Eye (tissue), 1 donor: Measurements from ENCODE around the gene ELOVL1.

Experiments
- DNase-seq: peaks from one replicate; pipeline ENCODE4 v3.0.0-alpha.2; 2015

Gene ELOVL1

DNA sequence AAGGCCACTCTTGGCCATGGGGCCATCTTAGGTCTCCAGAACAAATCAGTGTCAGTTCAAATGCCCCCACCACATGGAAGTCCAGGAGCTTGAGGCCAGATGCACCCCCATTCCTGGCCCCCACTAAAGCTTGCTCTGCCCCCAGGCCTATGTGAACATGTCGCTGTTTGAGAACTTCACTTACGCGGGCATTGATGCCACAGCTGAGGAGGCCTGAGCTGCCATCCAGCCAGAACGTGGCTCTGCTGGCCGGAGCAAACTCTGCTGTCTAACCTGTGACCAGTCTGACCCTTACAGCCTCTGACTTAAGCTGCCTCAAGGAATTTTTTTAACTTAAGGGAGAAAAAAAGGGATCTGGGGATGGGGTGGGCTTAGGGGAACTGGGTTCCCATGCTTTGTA is 45.3 kb downstream of the ELOVL1 start:
- no peak for DNase-seq

DNA sequence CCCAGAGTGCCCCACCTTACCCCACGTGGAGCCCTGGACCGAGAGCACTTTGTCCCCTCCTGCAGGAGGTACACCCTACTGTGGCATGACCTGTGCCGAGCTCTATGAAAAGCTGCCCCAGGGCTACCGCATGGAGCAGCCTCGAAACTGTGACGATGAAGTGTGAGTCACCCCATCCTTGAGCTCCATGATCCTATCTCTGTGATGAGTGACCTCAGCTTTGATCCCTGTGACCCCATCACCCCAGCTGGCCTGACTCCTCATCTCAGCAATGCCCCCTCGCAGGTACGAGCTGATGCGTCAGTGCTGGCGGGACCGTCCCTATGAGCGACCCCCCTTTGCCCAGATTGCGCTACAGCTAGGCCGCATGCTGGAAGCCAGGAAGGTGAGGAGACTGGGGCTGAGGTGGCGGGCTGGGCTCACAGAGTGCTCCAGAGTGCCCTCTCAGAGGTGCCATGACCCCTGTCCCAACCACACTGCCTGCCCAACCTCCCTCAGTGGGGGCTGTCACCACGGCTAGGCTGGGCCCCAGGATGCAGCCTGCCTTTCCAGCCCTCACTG is 46.4 kb downstream of the ELOVL1 start:
- no peak for DNase-seq

DNA sequence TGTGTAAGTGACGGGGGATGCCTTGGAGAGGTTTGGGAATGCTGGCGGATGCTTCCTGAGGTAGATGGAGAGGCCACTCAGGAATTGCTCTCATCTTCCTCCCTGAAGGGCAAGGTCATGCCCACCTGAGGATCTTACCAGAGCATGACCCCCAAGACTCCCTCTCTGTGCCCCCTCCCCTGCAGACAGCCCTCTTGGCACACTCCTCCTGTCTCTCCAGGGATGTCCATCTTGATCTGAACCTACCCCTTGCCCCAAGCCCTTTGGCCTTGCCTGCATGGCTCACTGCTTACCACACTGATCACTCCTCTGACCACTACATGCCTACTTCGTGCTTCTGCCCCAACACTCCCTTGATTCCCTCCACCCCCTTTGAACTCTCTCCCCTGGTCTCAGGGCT is 48.0 kb downstream of the ELOVL1 start:
- DNase-seq: no peak

DNA sequence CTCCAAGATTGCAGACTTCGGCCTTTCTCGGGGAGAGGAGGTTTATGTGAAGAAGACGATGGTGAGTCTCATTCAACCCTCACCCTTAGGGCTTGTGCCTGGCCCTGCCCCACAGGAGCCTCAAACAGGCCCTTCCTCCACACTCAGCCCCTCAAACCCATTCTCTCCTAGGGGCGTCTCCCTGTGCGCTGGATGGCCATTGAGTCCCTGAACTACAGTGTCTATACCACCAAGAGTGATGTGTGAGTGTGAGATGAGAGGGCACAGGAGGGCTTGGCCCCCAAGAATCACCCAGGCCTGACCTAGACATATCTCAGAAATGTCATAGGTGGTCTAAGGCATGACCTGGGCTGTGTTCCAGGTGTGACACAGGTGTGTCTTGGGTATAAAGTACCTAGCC is 48.5 kb downstream of the ELOVL1 start:
- DNase-seq: no peak

- no peak for DNase-seq
Observed at GRCh38 chr1:43318831-43319230, 49.0 kb downstream of the ELOVL1 start.

- DNase-seq: peak; percentile 27
Observed at GRCh38 chr1:43317817-43318471, 49.9 kb downstream of the ELOVL1 start.

DNA sequence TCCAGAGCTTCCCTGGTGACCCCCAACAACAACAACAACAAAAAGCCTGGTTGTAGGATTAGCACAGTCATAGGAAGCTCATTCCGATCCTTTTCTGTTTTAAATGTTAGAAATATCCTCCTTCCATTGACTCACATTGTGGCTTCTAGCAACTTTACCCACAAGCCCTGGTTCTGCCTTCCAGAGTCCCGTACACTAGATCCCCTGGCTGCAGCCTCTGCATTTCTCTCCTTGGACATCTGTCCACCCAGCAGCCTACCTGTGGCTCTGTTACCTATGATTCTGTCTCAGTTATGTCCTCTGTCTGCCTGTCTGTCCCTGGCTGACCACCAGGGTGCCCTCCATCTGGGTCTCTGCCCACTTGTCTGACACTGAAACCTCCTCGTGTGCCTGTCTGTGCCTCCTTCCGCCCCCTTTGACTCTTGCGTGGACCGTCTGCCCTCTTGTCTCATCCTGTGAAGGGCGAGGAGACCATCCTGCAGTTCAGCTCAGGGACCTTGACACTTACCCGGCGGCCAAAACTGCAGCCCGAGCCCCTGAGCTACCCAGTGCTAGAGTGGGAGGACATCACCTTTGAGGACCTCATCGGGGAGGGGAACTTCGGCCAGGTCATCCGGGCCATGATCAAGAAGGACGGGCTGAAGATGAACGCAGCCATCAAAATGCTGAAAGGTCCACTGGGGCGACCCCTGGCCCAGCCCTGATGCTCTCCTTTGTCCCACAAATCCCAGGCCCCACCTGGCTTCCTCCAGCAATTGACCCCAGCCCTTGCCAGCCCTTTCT is 50.9 kb downstream of the ELOVL1 start:
- no peak for DNase-seq

GRCh38 chr1:43315963-43316737 is 51.7 kb downstream of the ELOVL1 start:
- no peak for DNase-seq

GRCh38 chr1:43315481-43315880 is 52.3 kb downstream of the ELOVL1 start:
- no peak for DNase-seq

DNA sequence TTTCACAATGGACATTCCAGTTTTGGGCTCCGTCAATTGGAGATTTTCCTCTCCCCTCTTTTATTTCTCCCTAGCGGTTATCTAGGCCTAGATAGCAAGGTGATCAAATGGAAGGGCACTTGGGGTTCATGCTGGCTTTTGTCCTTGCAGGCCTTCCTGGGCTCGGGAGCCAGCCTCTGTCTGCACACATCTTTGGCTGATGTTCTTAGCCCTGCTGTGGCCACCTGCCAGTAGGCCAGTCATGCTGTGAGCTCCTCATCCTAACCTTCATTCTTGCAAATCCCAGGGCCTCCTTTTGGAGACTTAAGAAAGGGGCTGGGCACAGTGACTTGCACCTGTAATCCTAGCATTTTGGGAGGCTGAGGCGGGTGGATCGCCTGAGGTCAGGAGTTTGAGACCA is 53.6 kb downstream of the ELOVL1 start:
- DNase-seq: no peak

DNA sequence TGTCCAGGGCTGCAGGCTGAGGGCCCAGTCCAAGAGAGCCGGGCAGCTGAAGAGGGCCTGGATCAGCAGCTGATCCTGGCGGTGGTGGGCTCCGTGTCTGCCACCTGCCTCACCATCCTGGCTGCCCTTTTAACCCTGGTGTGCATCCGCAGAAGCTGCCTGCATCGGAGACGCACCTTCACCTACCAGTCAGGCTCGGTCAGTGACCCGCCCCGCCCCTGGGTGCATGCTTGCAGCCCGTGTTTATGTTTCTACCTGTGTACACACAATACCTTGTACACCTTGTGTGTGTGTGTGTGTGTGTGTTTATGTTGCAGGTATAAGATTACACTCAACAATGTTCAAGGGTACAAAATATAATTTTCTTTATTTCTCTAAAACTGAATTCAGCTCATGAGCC is 54.0 kb downstream of the ELOVL1 start:
- DNase-seq: no peak
